Measurements from ENCODE around the gene PRICKLE4. TPM values are rescaled to one million over a fixed set of nuclear protein-coding genes. Genes with fewer than 3 reads are reported as not detected.

The PRICKLE4 gene
- total RNA-seq, 1 experiment from 2014 or later = 2.9 TPM

DNA sequence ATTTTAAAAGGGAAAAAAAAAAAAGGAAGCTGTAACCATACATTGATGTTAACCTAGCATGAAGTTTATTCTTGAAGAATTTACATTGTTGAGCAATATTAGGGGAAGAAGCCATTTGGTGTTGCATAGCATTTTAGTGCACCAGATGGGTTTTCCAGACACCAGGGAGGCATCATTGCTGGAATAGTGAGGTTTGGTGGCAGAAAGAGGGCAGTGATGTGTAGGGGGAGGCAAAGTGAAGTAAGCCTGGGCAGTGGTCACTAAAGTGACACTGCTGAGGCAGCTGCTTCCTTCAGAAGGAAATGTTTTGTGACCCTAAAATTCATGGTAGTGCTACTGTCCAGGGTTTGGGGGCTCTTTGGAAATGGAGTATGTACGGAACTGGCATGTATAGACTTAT lies 9.5 kb downstream of the PRICKLE4 start (continued):
- TF ChIP-seq, protein P1, sequence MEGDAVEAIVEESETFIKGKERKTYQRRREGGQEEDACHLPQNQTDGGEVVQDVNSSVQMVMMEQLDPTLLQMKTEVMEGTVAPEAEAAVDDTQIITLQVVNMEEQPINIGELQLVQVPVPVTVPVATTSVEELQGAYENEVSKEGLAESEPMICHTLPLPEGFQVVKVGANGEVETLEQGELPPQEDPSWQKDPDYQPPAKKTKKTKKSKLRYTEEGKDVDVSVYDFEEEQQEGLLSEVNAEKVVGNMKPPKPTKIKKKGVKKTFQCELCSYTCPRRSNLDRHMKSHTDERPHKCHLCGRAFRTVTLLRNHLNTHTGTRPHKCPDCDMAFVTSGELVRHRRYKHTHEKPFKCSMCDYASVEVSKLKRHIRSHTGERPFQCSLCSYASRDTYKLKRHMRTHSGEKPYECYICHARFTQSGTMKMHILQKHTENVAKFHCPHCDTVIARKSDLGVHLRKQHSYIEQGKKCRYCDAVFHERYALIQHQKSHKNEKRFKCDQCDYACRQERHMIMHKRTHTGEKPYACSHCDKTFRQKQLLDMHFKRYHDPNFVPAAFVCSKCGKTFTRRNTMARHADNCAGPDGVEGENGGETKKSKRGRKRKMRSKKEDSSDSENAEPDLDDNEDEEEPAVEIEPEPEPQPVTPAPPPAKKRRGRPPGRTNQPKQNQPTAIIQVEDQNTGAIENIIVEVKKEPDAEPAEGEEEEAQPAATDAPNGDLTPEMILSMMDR (IDR thresholded peaks at IDR 0.05 in 2 of 3, conservative IDR thresholded peaks at IDR 0.05 in 1 of 3; ENCODE audit: borderline replicate concordance in 1 of 3, insufficient read depth in 1 of 3, low read depth in 2 of 3, low read length in 2 of 3) = no peak
- TF ChIP-seq, protein P2, sequence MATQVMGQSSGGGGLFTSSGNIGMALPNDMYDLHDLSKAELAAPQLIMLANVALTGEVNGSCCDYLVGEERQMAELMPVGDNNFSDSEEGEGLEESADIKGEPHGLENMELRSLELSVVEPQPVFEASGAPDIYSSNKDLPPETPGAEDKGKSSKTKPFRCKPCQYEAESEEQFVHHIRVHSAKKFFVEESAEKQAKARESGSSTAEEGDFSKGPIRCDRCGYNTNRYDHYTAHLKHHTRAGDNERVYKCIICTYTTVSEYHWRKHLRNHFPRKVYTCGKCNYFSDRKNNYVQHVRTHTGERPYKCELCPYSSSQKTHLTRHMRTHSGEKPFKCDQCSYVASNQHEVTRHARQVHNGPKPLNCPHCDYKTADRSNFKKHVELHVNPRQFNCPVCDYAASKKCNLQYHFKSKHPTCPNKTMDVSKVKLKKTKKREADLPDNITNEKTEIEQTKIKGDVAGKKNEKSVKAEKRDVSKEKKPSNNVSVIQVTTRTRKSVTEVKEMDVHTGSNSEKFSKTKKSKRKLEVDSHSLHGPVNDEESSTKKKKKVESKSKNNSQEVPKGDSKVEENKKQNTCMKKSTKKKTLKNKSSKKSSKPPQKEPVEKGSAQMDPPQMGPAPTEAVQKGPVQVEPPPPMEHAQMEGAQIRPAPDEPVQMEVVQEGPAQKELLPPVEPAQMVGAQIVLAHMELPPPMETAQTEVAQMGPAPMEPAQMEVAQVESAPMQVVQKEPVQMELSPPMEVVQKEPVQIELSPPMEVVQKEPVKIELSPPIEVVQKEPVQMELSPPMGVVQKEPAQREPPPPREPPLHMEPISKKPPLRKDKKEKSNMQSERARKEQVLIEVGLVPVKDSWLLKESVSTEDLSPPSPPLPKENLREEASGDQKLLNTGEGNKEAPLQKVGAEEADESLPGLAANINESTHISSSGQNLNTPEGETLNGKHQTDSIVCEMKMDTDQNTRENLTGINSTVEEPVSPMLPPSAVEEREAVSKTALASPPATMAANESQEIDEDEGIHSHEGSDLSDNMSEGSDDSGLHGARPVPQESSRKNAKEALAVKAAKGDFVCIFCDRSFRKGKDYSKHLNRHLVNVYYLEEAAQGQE (IDR thresholded peaks at IDR 0.05; ENCODE audit: low read depth) = no peak
- TF ChIP-seq EZH2phosphoT487 (IDR thresholded peaks at IDR 0.05; ENCODE audit: borderline replicate concordance) (no peak), SRF (IDR thresholded peaks at IDR 0.05; ENCODE audit: low read depth) (no peak), CBX3 (IDR thresholded peaks at IDR 0.05; ENCODE audit: low read depth) (no peak), CEBPB (IDR thresholded peaks at IDR 0.05; ENCODE audit: low read depth) (no peak), RAD21 (IDR thresholded peaks at IDR 0.05; ENCODE audit: low read depth) (no peak), POLR2AphosphoS5 (IDR thresholded peaks at IDR 0.05; ENCODE audit: low read depth, low read length) (no peak), ZFX (IDR thresholded peaks at IDR 0.05) (no peak), ZNF274 (IDR thresholded peaks at IDR 0.05; ENCODE audit: low read depth, low read length) (no peak)

DNA sequence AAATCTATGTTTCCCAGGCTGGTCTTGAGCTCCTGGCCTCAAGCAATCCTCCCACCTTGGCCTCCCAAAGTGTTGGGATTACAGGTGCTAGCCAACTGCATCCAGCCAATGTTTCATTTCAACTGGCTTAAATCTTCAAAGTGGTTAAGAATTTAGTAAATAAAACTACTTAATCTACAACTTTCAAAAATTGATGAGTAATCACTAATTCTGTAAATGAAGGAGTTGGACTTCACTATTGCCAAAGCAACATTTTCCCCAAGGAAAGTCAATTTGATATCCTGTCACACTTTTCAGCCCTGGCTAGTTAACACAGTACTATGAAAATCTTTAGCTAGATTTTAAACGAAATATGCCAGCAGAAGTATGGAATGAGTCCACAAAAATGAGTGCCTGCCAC lies 10.7 kb downstream of the PRICKLE4 start:
- ChIA-PET POLR2A (interaction anchor here (1.3 kb wide), 1 partner anchor 10 kb away, joined by 3 read pairs; no protein-coding TSS in a partner anchor), RAD21 (ENCODE audit: low non-redundant PET in 1 of 2, low total read pairs in 2 of 2, uncharacterized antibody in 2 of 2, unreplicated experiment in 2 of 2) (no interaction called here), CTCF (no interaction called here)
- Histone ChIP-seq H2AFZ (ENCODE audit: low read depth, low read length, poor library complexity, severe bottlenecking) (no peak overlapping the region), H3K36me3 (ENCODE audit: control insufficient read depth in 1 of 2, insufficient read depth in 2 of 2, low read length in 2 of 2) (peaks cover 29 to 34% of the 10 kb centered on the region in 2 experiments), H3K9me3 (ENCODE audit: control insufficient read depth in 1 of 2, insufficient read depth in 1 of 2, low read depth in 1 of 2, low read length in 2 of 2) (no peaks in the 10 kb centered on the region), H4K20me1 (ENCODE audit: insufficient read depth) (no peaks in the 10 kb centered on the region), H3K4me3 (replicated peaks in 1 of 2; ENCODE audit: low read depth in 1 of 2, low read length in 2 of 2) (no peak overlapping the region), H3K27me3 (ENCODE audit: insufficient read depth, low read length) (no peaks in the 10 kb centered on the region), H3K79me2 (ENCODE audit: insufficient read depth, low read length) (peaks cover 30% of the 10 kb centered on the region), H3K27ac (ENCODE audit: low read depth, low read length) (no peak overlapping the region), H3K4me1 (ENCODE audit: control insufficient read depth in 1 of 2, insufficient read depth in 2 of 2, low read length in 2 of 2) (peaks cover 0 to 9% of the 10 kb centered on the region in 2 experiments; a peak in 1 of 4 replicates), H3K9me2 (ENCODE audit: insufficient read depth) (no peaks in the 10 kb centered on the region), H3K4me2 (ENCODE audit: low read length) (no peak overlapping the region), H3K9ac (ENCODE audit: low read length) (no peak overlapping the region)
- DNase-seq (ENCODE audit: low read depth, low spot score) (no peak), ATAC-seq (no peak)
- TF ChIP-seq, protein P1 (IDR thresholded peaks at IDR 0.05 in 2 of 3, conservative IDR thresholded peaks at IDR 0.05 in 1 of 3; ENCODE audit: borderline replicate concordance in 1 of 3, insufficient read depth in 1 of 3, low read depth in 2 of 3, low read length in 2 of 3) = no peak
- TF ChIP-seq EGR1 (IDR thresholded peaks at IDR 0.05; ENCODE audit: low read depth) = no peak
- no peak for TF ChIP-seq RAD21 (IDR thresholded peaks at IDR 0.05; ENCODE audit: low read depth)
- TF ChIP-seq CBX3 (IDR thresholded peaks at IDR 0.05; ENCODE audit: low read depth) = no peak
- TF ChIP-seq, protein P3, sequence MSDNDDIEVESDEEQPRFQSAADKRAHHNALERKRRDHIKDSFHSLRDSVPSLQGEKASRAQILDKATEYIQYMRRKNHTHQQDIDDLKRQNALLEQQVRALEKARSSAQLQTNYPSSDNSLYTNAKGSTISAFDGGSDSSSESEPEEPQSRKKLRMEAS (IDR thresholded peaks at IDR 0.05) = no peak
- no peak for TF ChIP-seq POLR2AphosphoS5 (IDR thresholded peaks at IDR 0.05; ENCODE audit: low read depth, low read length)
- intact Hi-C loops (cut with micrococcal nuclease) = no loop called here
- no TSS peak for BruUV-seq (replicated peaks)

All from HCT116 (cell line).